Uterus (tissue), 4 donors: ENCODE results near the gene SLC35F3. TPM values are rescaled to one million over a fixed set of nuclear protein-coding genes. Genes with fewer than 3 reads are reported as not detected.

ENCODE experiments used
- DNase-seq, 2 donors: peaks; one replicate each; pipeline ENCODE4 v3.0.0-alpha.2; 2019 to 2020
- H3K27ac ChIP-seq, 2 donors: fragments of 200-600 bp; sonication (generic); 1 replicate in 1 of 2; 2 replicates in 1 of 2; pipeline ENCODE4 v1.5.1; 2016 to 2018
- H3K27me3 ChIP-seq, 2 donors: fragments of 200-600 bp; sonication (generic); one replicate each; pipeline ENCODE4 v1.5.1; 2018 to 2019; ENCODE audit warnings: control low read depth in 1 of 2
- H3K36me3 ChIP-seq, 2 donors: fragments of 200-600 bp; sonication (generic); one replicate each; pipeline ENCODE4 v1.5.1; 2019; ENCODE audit warnings: control low read depth in 1 of 2
- H3K4me1 ChIP-seq, 2 donors: fragments of 200-600 bp; sonication (generic); one replicate each; pipeline ENCODE4 v1.5.1; 2018 to 2019; ENCODE audit warnings: control low read depth in 1 of 2
- H3K4me3 ChIP-seq, 2 donors: fragments of 200-600 bp; sonication (generic); 1 replicate in 1 of 2; 2 replicates in 1 of 2; pipeline ENCODE4 v1.5.1; 2018 to 2019; ENCODE audit warnings: mild to moderate bottlenecking in 1 of 2
- H3K9me3 ChIP-seq, 2 donors: fragments of 200-600 bp; sonication (generic); one replicate each; pipeline ENCODE4 v1.5.1; 2019; ENCODE audit warnings: control low read depth in 1 of 2
- CTCF ChIP-seq, 4 experiments: fragments of 200-600 bp in 2 of 4; fragments of 450-650 bp in 2 of 4; sonication (generic) in 2 of 4; IDR thresholded peaks; one replicate each; pipeline ENCODE4 v1.5.1; 2016 to 2019; ENCODE audit warnings: antibody characterized with exemption in 4 of 4, mild to moderate bottlenecking in 2 of 4, moderate library complexity in 1 of 4
- POLR2A ChIP-seq, 2 donors: fragments of 450-650 bp; IDR thresholded peaks; one replicate each; pipeline ENCODE4 v1.6.1; 2016; ENCODE audit warnings: antibody characterized with exemption in 2 of 2, mild to moderate bottlenecking in 1 of 2, moderate library complexity in 1 of 2
- intact Hi-C: fragments of 100-400 bp; cut with DNase I; formaldehyde crosslinking; loops from one replicate; pipeline ENCODE4 v1.15.1; 2023; ENCODE audit warnings: low total_unique reads
- total RNA-seq, 4 donors: library from RNA; depleted of rRNA in 3 of 4; stranded (reverse); fragments of >200 nt in 3 of 4; gene quantifications; one replicate each; pipeline versions ENCODE4 v1.1.0 to v1.2.4, GENCODE V29; 2014 to 2023
- donor health status: DM: yes; HTN: yes; CAD: no.

SLC35F3 gene
- total RNA-seq, result under 1 TPM in 3 of 4 donors, not detected in 1; 0.24 to 0.62 (median 0.26) TPM

GRCh38 chr1:233904633-233905415 lies at the start of gene SLC35F3:
Gene SLC35F3, plus strand, starts transcription at chr1:233904676.
- H3K9me3 ChIP-seq, result no peaks in the 10 kb centered on the region
- H3K36me3 ChIP-seq, result no peaks in the 10 kb centered on the region
- H3K27me3 ChIP-seq, result peaks cover 0 to 10% of the 10 kb centered on the region in 2 donors
- H3K4me3 ChIP-seq, result peak within 1 kb of the TSS in 1 of 2 donors; percentile 22
- TF ChIP-seq CTCF (IDR thresholded peaks at IDR 0.05) (peak in 1 of 4 experiments; percentile 22), POLR2A (IDR thresholded peaks at IDR 0.05) (no peak)
- intact Hi-C loops, result no loop called here
- no peaks in the 10 kb centered on the region for H3K4me1 ChIP-seq
- DNase-seq, result peak in 1 of 2 donors; percentile 31
- no peak within 1 kb of the TSS for H3K27ac ChIP-seq

- H3K27me3 ChIP-seq, result no peaks in the 10 kb centered on the region
- H3K27ac ChIP-seq, result no peak overlapping the region
- no peaks in the 10 kb centered on the region for H3K36me3 ChIP-seq
- intact Hi-C loops, result no loop called here
- H3K4me1 ChIP-seq, result no peaks in the 10 kb centered on the region
- TF ChIP-seq POLR2A (IDR thresholded peaks at IDR 0.05) (no peak), CTCF (IDR thresholded peaks at IDR 0.05) (no peak)
- H3K4me3 ChIP-seq, result no peak overlapping the region
- no peak for DNase-seq
- no peaks in the 10 kb centered on the region for H3K9me3 ChIP-seq
Observed at GRCh38 chr1:233859446-233859845, 45.0 kb upstream of the SLC35F3 start.

GRCh38 chr1:233863901-233864545 lies 40.5 kb upstream of the SLC35F3 start:
- TF ChIP-seq POLR2A (IDR thresholded peaks at IDR 0.05) (no peak), CTCF (IDR thresholded peaks at IDR 0.05) (no peak)
- H3K27me3 ChIP-seq, result no peaks in the 10 kb centered on the region
- H3K9me3 ChIP-seq, result no peaks in the 10 kb centered on the region
- intact Hi-C loops, result no loop called here
- H3K27ac ChIP-seq, result no peak overlapping the region
- no peaks in the 10 kb centered on the region for H3K4me1 ChIP-seq
- H3K4me3 ChIP-seq, result no peak overlapping the region
- DNase-seq, result no peak
- H3K36me3 ChIP-seq, result no peaks in the 10 kb centered on the region

GRCh38 chr1:233864578-233864977 lies 39.9 kb upstream of the SLC35F3 start:
- Histone ChIP-seq H3K4me1 (no peaks in the 10 kb centered on the region), H3K9me3 (no peaks in the 10 kb centered on the region), H3K4me3 (no peak overlapping the region), H3K36me3 (no peaks in the 10 kb centered on the region), H3K27me3 (no peaks in the 10 kb centered on the region), H3K27ac (no peak overlapping the region)
- intact Hi-C loops, result no loop called here
- DNase-seq, result no peak
- TF ChIP-seq CTCF (IDR thresholded peaks at IDR 0.05) (no peak), POLR2A (IDR thresholded peaks at IDR 0.05) (no peak)

GRCh38 chr1:233865216-233865615 lies 39.3 kb upstream of the SLC35F3 start:
- no peaks in the 10 kb centered on the region for H3K9me3 ChIP-seq
- no peaks in the 10 kb centered on the region for H3K27me3 ChIP-seq
- H3K27ac ChIP-seq, result no peak overlapping the region
- TF ChIP-seq POLR2A (IDR thresholded peaks at IDR 0.05) (no peak), CTCF (IDR thresholded peaks at IDR 0.05) (no peak)
- no peaks in the 10 kb centered on the region for H3K36me3 ChIP-seq
- intact Hi-C loops, result no loop called here
- H3K4me3 ChIP-seq, result no peak overlapping the region
- H3K4me1 ChIP-seq, result no peaks in the 10 kb centered on the region
- DNase-seq, result no peak
